Uterus (tissue), 2 donors: ENCODE data around the gene PLEKHG4B.

ENCODE experiments used
- POLR2A ChIP-seq, 2 donors: fragments of 450-650 bp; IDR thresholded peaks; one replicate each; pipeline ENCODE4 v1.6.1; 2016; ENCODE audit warnings: antibody characterized with exemption in 2 of 2, mild to moderate bottlenecking in 1 of 2, moderate library complexity in 1 of 2
- TF ChIP-seq, protein P1 (sequence below), 4 experiments: fragments of 200-600 bp in 2 of 4; fragments of 450-650 bp in 2 of 4; sonication (generic) in 2 of 4; IDR thresholded peaks; one replicate each; pipeline ENCODE4 v1.5.1; 2016 to 2019; ENCODE audit warnings: antibody characterized with exemption in 4 of 4, mild to moderate bottlenecking in 2 of 4, moderate library complexity in 1 of 4

DNA sequence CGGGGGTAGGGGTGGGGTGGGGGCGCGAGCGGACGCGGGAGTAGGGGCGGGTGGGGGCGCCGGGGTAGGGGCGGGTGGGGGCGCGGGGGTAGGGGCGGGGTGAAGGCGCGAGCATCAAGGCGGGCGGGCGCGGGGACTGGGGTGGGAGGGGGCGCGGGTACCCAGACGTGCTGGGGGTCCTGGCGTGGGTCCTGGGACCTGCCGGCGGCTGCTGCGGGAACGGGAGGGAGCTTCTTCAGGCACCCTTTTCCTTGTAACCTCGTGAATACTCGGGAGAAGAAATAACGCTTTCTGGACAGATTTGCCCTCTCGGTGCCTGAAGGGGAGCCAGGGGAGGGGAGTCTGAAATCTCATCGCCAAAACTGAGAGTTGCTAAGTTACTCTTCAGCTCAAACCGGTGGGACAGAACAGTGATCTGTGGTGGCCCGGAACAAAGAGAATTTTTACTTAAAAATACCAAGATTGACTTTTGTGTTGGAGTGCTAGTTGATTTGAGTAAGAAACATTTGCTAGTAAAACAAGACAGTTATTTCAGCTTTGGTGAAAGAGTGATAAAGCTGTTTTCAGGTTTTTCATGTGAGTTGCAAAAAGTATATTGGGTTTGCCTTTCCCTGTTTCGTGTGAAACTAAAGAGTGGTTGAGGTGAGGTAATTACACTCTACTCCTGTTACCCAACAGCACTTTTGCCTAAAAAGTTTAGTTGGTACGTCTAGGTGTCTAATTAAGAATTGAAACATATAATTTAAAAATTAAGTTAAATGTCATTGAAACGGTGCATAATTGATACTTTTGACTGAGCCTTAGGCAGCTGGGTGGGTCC, 643 bp downstream of the PLEKHG4B start:
- TF ChIP-seq, protein P1, sequence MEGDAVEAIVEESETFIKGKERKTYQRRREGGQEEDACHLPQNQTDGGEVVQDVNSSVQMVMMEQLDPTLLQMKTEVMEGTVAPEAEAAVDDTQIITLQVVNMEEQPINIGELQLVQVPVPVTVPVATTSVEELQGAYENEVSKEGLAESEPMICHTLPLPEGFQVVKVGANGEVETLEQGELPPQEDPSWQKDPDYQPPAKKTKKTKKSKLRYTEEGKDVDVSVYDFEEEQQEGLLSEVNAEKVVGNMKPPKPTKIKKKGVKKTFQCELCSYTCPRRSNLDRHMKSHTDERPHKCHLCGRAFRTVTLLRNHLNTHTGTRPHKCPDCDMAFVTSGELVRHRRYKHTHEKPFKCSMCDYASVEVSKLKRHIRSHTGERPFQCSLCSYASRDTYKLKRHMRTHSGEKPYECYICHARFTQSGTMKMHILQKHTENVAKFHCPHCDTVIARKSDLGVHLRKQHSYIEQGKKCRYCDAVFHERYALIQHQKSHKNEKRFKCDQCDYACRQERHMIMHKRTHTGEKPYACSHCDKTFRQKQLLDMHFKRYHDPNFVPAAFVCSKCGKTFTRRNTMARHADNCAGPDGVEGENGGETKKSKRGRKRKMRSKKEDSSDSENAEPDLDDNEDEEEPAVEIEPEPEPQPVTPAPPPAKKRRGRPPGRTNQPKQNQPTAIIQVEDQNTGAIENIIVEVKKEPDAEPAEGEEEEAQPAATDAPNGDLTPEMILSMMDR (IDR thresholded peaks at IDR 0.05): no peak
- TF ChIP-seq POLR2A (IDR thresholded peaks at IDR 0.05): no peak
